GM06990 (cell line): ENCODE results near the gene CHST7.

ENCODE experiments used
- DNase-seq: peaks from one replicate; pipeline ENCODE4 v3.0.0-alpha.2; 2011; ENCODE audit not compliant: insufficient read length; ENCODE audit errors: extremely low read depth
- H3K27me3 ChIP-seq: replicated peaks from 2 replicates; pipeline ENCODE4 v1.6.0; 2011; ENCODE audit warnings: low read length; ENCODE audit not compliant: control insufficient read depth, insufficient read depth
- H3K36me3 ChIP-seq: 2 replicates; pipeline ENCODE4 v1.5.1; 2011; ENCODE audit warnings: low read length; ENCODE audit not compliant: control insufficient read depth, insufficient read depth
- H3K4me3 ChIP-seq: replicated peaks from 2 replicates; pipeline ENCODE4 v1.5.1; 2011; ENCODE audit warnings: low read depth, mild to moderate bottlenecking, control low read depth, low read length
- CTCF ChIP-seq: IDR thresholded peaks from 2 replicates; pipeline ENCODE4 v1.5.1; 2011; ENCODE audit warnings: low read length, control low read depth, mild to moderate bottlenecking, inconsistent platforms; ENCODE audit not compliant: insufficient read depth, poor library complexity, severe bottlenecking

The CHST7 gene

GRCh38 chrX:46545111-46546005 is 28.2 kb upstream of the CHST7 start, which contains the start of gene ZNF674:
TSS of gene ZNF674 (minus strand) at chrX:46545421. CDS start at chrX:46542087, 3,334 bp downstream.
- DNase-seq = peak; percentile 89
- H3K4me3 ChIP-seq = peak within 1 kb of the TSS; percentile 78
- H3K36me3 ChIP-seq = no peaks in the 10 kb centered on the region; the same call in 1 of the 2 replicates
- H3K27me3 ChIP-seq = no peaks in the 10 kb centered on the region
- TF ChIP-seq CTCF = no peak

- DNase-seq = no peak
- Histone ChIP-seq H3K36me3 (no peaks in the 10 kb centered on the region; the same call in 1 of the 2 replicates), H3K27me3 (no peaks in the 10 kb centered on the region), H3K4me3 (no peak overlapping the region)
- TF ChIP-seq CTCF = no peak
Observed at GRCh38 chrX:46547857-46548256, 25.7 kb upstream of the CHST7 start.

GRCh38 chrX:46549914-46550313 is 23.7 kb upstream of the CHST7 start:
- H3K4me3 ChIP-seq = no peak overlapping the region
- no peaks in the 10 kb centered on the region for H3K36me3 ChIP-seq
- no peak for DNase-seq
- no peak for TF ChIP-seq CTCF
- no peaks in the 10 kb centered on the region for H3K27me3 ChIP-seq

- Histone ChIP-seq H3K4me3 (no peak overlapping the region), H3K27me3 (no peaks in the 10 kb centered on the region), H3K36me3 (no peaks in the 10 kb centered on the region)
- DNase-seq = no peak
- no peak for TF ChIP-seq CTCF
Observed at GRCh38 chrX:46551494-46552128, 22.0 kb upstream of the CHST7 start.

- Histone ChIP-seq H3K4me3 (no peak overlapping the region), H3K36me3 (no peaks in the 10 kb centered on the region), H3K27me3 (no peaks in the 10 kb centered on the region)
- no peak for DNase-seq
- no peak for TF ChIP-seq CTCF
Observed at GRCh38 chrX:46553935-46554334, 19.6 kb upstream of the CHST7 start.
